GM18951 (cell line): ENCODE results near the gene USP7.

ENCODE experiments used
- POLR2A ChIP-seq: IDR thresholded peaks from 4 replicates; pipeline ENCODE4 v1.6.1; 2011; ENCODE audit warnings: mild to moderate bottlenecking; ENCODE audit not compliant: insufficient read length, insufficient read depth; ENCODE audit errors: extremely low read depth
- in situ Hi-C: fragments of 300-500 bp; cut with MboI; formaldehyde crosslinking; loops from one replicate; pipeline ENCODE4 v1.12.0; 2022; ENCODE audit warnings: low sequenced_read_pairs, mixed read lengths, inconsistent platforms; ENCODE audit not compliant: unreplicated experiment

Gene USP7

DNA sequence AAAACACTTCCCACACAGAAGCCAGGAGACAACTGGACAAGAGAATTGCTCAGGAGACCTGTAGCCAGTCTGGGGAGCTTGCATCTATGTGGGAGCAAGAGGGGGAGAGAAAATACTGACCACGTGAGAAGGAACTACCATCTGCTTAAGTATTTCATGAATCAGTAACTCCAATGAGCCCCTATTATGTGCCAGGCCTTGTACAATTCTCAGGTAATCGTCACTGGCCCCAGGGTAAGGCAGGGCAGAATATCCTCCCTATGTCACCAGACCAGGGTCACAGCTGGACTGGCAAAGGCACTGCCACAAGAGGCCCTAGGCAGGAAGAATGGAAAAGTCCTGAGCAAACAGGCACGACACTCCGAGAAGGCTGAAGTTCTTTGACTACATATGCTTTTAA lies 25.9 kb downstream of the USP7 start:
- no peak for TF ChIP-seq POLR2A
- in situ Hi-C loops = no loop called here

DNA sequence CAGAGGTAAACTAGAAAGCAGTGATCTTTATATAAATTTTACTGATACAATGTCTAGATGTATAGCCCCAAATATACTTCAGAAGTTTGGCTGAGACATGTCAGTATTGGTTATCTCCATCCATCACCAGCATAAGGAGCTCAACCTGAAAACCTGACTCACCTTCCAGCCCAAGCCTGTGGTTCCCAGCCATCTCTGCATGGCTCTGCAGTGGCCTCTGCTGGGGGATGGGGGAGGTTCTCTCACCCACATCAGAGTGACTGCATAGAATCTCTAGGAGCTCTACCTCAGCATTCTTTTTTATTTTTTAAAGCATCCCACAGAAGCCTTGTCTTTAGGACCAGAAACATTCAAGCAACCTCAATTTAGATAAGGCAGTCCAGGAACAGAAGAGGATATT lies 27.3 kb downstream of the USP7 start:
- in situ Hi-C loops = no loop called here
- TF ChIP-seq POLR2A = no peak

GRCh38 chr16:8935989-8936388 lies 27.7 kb downstream of the USP7 start:
- in situ Hi-C loops = no loop called here
- no peak for TF ChIP-seq POLR2A

DNA sequence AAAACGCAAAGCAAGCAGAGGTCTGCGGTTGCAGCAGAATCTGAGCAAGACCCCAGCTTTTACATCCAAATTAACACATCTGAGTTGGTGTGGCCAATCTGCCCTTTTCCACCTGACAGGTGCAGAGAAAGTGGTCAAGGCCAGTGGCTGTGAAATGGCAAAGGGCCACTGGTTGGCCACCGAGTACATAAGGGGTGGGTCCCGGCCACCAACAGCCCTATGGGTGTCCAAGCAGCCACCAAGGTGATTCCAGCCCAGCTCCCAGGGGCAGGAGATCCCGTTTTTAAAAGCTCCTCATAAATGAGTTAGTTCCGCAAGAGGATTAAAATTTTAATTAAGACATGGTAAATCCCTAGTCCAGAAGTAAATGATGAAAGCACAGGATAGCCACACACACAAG lies 29.1 kb downstream of the USP7 start:
- no peak for TF ChIP-seq POLR2A
- in situ Hi-C loops = no loop called here

DNA sequence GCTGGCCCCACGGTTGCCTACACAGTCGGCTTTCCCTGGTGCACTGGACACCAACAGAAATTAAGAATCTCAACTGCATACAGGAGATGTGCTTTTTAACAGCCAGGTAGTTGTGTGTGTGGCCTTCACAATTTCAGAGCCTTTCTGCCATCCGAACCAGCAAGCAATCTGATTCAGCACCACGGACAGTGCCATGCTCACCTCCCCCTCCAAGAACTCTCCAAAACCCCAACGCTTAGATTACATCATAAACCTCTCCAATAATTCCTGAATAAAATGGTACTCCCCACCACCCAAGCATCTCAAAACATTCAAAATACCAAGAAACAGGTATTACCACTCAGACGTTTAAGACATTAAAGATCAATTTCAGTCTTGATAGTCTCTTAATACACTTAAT lies 31.8 kb downstream of the USP7 start:
- in situ Hi-C loops = no loop called here
- no peak for TF ChIP-seq POLR2A

DNA sequence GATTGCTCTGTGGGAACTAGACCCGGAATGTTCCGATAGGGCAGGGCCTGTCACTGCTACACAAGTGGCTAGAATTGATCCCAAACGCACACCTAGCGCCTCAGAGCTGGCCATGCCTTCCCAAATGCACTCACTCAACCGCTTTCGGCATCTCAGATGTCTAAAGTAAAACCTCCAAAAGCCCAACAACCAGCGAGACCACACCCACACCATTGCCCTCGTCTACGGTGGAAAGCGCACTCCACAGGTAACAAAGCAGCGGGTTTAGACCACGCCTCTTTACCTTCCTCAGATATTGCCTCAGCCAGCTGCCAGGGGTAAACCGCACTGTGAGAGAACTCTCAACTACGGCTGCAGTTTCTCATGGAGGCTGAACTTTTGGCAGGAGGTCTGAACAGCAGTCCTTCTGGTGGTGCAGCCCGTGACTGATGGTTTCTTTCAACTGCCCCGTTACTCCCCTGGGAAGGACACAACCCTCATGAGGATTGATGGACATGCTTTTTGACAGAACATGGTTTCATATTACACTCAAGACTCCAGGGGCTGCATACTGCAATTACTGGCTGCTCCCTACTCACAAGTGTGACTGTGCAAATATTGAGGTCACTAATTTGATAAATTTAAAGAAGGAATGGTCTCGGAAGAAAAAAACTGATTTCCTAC lies 34.5 kb downstream of the USP7 start:
- in situ Hi-C loops = no loop called here
- no peak for TF ChIP-seq POLR2A

GRCh38 chr16:8928467-8928957 lies 35.2 kb downstream of the USP7 start:
- no peak for TF ChIP-seq POLR2A
- in situ Hi-C loops = no loop called here

GRCh38 chr16:8926827-8927226 lies 36.9 kb downstream of the USP7 start:
- in situ Hi-C loops = no loop called here
- TF ChIP-seq POLR2A = no peak

DNA sequence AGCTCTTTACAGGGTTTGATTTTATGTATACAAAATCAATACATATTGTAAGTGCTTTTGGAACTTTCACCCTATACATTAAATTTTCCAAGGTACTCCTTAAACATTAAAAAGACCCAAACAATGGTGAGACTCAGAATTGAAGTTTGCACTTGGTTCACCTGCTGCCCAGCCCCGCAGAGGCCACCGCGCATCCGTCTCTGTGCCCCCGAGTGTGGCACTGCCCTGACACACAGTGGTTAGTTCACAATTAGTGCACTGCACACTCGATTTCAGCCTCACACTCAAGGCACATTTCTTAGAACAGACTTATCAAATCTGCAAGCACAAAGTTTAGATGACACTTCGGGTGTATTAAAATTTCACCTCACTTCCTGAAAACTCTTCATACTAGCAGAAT lies 38.3 kb downstream of the USP7 start:
- TF ChIP-seq POLR2A = no peak
- in situ Hi-C loops = no loop called here

- TF ChIP-seq POLR2A = no peak
- in situ Hi-C loops = no loop called here
Measured at GRCh38 chr16:8924214-8924613, 39.5 kb downstream of the USP7 start.

- TF ChIP-seq POLR2A = no peak
- in situ Hi-C loops = no loop called here
Measured at GRCh38 chr16:8923199-8923598, 40.5 kb downstream of the USP7 start.

GRCh38 chr16:8921347-8921984 lies 42.2 kb downstream of the USP7 start:
- in situ Hi-C loops = no loop called here
- TF ChIP-seq POLR2A = no peak

- in situ Hi-C loops = no loop called here
Measured at GRCh38 chr16:8920645-8921346, 42.9 kb downstream of the USP7 start.

More at GRCh38 chr16:8920645-8921346, 42.9 kb downstream of the USP7 start:
- TF ChIP-seq POLR2A = no peak
